Caco-2 (cell line): Measurements from ENCODE around the gene TAF11. TPM values are rescaled to one million over a fixed set of nuclear protein-coding genes. Genes with fewer than 3 reads are reported as not detected.

ENCODE experiments used
- BruUV-seq: library from RNA; stranded (reverse); fragments of 400-500 nt; replicated peaks from 2 replicates; lab custom pipeline; 2021; lab: Mats Ljungman, UMichigan
- CTCF ChIA-PET: fragments of 300-600 bp; sonication (Branson Sonifier 250); formaldehyde crosslinking; loops from one replicate; lab custom pipeline; 2022; ENCODE audit warnings: antibody characterized with exemption; lab: Charles Lee
- POLR2A ChIA-PET: fragments of 300-600 bp; sonication (Branson Sonifier 250); formaldehyde crosslinking; loops from one replicate; lab custom pipeline; 2022; ENCODE audit warnings: antibody characterized with exemption; lab: Charles Lee
- DNase-seq, 2 experiments: peaks; one replicate each; pipeline versions ENCODE4 v3.0.0 to v3.0.0-alpha.2; 2020 to 2022
- H3K27me3 ChIP-seq: replicated peaks from 2 replicates; pipeline ENCODE4 v1.6.0; 2011; ENCODE audit warnings: low read length; ENCODE audit not compliant: control insufficient read depth, insufficient read depth
- H3K36me3 ChIP-seq: 2 replicates; pipeline ENCODE4 v1.5.1; 2011; ENCODE audit warnings: low read length; ENCODE audit not compliant: control insufficient read depth, insufficient read depth
- H3K4me1 ChIP-seq: fragments of 250-450 bp; sonication (Bioruptor Pico); 2 replicates; pipeline ENCODE4 v1.5.1; 2020; ENCODE audit warnings: mild to moderate bottlenecking
- H3K4me3 ChIP-seq: 2 replicates; pipeline ENCODE4 v1.5.1; 2011; ENCODE audit warnings: low read depth, mild to moderate bottlenecking, control low read depth, low read length
- H3K9me3 ChIP-seq: fragments of 250-450 bp; sonication (Bioruptor Pico); 2 replicates; pipeline ENCODE4 v1.5.1; 2020; ENCODE audit warnings: mild to moderate bottlenecking, moderate library complexity
- H3K27ac Mint-ChIP-seq: one replicate; pipeline ENCODE4 v1.8.0; 2022; ENCODE audit warnings: mixed read lengths; ENCODE audit not compliant: unreplicated experiment
- H3K27me3 Mint-ChIP-seq: one replicate; pipeline ENCODE4 v1.8.0; 2022; ENCODE audit warnings: mixed read lengths; ENCODE audit not compliant: insufficient read depth, unreplicated experiment
- H3K36me3 Mint-ChIP-seq: one replicate; pipeline ENCODE4 v1.8.0; 2022; ENCODE audit warnings: mild to moderate bottlenecking, mixed read lengths; ENCODE audit not compliant: insufficient read depth, unreplicated experiment
- H3K4me1 Mint-ChIP-seq: one replicate; pipeline ENCODE4 v1.8.0; 2022; ENCODE audit warnings: low read depth, mixed read lengths; ENCODE audit not compliant: unreplicated experiment
- H3K4me3 Mint-ChIP-seq: one replicate; pipeline ENCODE4 v1.8.0; 2022; ENCODE audit warnings: mild to moderate bottlenecking, moderate library complexity, mixed read lengths; ENCODE audit not compliant: unreplicated experiment
- H3K9me3 Mint-ChIP-seq: one replicate; pipeline ENCODE4 v1.8.0; 2022; ENCODE audit warnings: mixed read lengths; ENCODE audit not compliant: unreplicated experiment
- intact Hi-C: fragments of 100-400 bp; cut with micrococcal nuclease; formaldehyde crosslinking; loops from one replicate; pipeline ENCODE4 v1.10.0; 2022; ENCODE audit not compliant: unreplicated experiment
- total RNA-seq: library from RNA; stranded (reverse); gene quantifications from 2 replicates; pipeline ENCODE4 v1.2.3, GENCODE V29; 2022
- TF ChIP-seq, protein P1 (sequence below), 2 experiments: fragments of 200-600 bp in 1 of 2; IDR thresholded peaks; 1 replicate in 1 of 2; 2 replicates in 1 of 2; pipeline versions ENCODE4 v1.5.1 to v1.8.0; 2011 to 2022; ENCODE audit warnings: antibody characterized with exemption in 1 of 2, control low read depth in 1 of 2, inconsistent platforms in 1 of 2, low read depth in 1 of 2, low read length in 1 of 2, mild to moderate bottlenecking in 1 of 2, moderate library complexity in 1 of 2; ENCODE audit not compliant: insufficient read depth in 1 of 2, severe bottlenecking in 1 of 2, unreplicated experiment in 1 of 2

Gene TAF11
- total RNA-seq, 1 experiment from 2014 or later = 28.3 TPM

DNA sequence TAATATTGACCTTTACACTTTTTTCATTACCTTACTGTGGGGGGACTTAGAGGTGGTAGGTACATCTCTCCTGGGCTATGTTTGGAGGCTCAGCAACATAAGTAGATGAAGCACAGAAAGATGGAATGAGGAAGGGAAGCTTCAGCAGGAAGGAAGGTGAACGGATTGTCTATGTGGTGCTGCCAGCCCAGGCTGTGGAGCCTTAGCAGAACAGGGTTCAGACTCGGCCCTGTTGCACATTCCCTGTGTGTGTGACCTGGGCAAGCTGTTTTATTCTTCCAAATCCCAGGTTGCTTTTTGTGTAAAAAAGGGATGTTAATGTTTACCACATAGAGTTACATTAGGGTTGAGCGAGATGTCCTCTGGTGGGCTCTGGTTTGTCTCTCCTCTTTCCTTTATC lies 42.4 kb upstream of the TAF11 start:
- Histone ChIP-seq H3K36me3 (no peaks in the 10 kb centered on the region), H3K9me3 (no peaks in the 10 kb centered on the region), H3K4me1 (no peaks in the 10 kb centered on the region; the same call in 1 of the 2 replicates), H3K27me3 (no peaks in the 10 kb centered on the region), H3K4me3 (no peak overlapping the region)
- H3K4me1 Mint-ChIP-seq = peaks cover 9% of the 10 kb centered on the region
- no peaks in the 10 kb centered on the region for H3K9me3 Mint-ChIP-seq
- intact Hi-C loops = no loop called here
- ChIA-PET POLR2A (no interaction called here), CTCF (no interaction called here)
- no peaks in the 10 kb centered on the region for H3K27me3 Mint-ChIP-seq
- no TSS peak for BruUV-seq
- no peak overlapping the region for H3K4me3 Mint-ChIP-seq
- H3K36me3 Mint-ChIP-seq = peaks cover 3% of the 10 kb centered on the region
- no peak overlapping the region for H3K27ac Mint-ChIP-seq
- TF ChIP-seq, protein P1, sequence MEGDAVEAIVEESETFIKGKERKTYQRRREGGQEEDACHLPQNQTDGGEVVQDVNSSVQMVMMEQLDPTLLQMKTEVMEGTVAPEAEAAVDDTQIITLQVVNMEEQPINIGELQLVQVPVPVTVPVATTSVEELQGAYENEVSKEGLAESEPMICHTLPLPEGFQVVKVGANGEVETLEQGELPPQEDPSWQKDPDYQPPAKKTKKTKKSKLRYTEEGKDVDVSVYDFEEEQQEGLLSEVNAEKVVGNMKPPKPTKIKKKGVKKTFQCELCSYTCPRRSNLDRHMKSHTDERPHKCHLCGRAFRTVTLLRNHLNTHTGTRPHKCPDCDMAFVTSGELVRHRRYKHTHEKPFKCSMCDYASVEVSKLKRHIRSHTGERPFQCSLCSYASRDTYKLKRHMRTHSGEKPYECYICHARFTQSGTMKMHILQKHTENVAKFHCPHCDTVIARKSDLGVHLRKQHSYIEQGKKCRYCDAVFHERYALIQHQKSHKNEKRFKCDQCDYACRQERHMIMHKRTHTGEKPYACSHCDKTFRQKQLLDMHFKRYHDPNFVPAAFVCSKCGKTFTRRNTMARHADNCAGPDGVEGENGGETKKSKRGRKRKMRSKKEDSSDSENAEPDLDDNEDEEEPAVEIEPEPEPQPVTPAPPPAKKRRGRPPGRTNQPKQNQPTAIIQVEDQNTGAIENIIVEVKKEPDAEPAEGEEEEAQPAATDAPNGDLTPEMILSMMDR (IDR thresholded peaks at IDR 0.05; ENCODE audit: insufficient read depth in 1 of 2, low read depth in 1 of 2, low read length in 1 of 2, severe bottlenecking in 1 of 2, unreplicated experiment in 1 of 2) = no peak
- no peak for DNase-seq

DNA sequence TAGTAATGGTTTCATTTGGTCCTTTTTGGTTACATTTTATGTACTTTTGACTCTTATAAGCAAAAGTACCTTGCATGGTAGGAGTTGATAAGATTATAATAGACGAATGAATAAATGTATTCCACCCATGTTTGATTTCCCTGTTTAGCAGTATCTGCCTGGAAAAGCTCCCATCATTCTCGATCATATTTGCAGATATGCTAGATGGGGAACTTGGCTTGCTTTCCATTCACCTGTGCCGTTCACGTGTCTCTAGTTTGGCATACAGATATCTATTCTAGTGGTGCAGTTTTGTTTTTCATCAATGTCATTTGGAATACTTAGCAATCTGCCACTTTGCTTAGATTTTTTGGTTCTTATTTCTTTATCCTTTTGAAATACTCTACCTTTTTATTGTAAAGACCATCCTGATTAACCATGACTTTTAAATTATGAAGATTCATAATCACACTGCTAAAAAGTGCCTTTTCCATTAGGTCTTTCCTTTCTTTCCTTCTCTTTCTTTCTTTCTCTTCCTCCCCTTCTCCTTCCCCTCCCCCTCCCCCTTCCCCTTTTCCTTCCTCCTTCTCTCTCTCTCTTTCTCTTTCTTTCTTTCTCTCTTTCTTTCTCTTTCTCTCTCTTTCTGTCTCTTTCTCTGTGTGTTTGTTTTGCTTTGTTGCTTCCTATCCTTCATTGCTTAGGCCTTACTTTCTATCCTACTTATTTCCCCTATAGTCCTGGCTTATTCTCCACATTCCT lies 41.6 kb upstream of the TAF11 start:
- Mint-ChIP-seq H3K4me3 (no peak overlapping the region), H3K9me3 (no peaks in the 10 kb centered on the region), H3K27me3 (no peaks in the 10 kb centered on the region), H3K4me1 (peaks cover 13% of the 10 kb centered on the region), H3K27ac (peak overlapping the region; percentile 7), H3K36me3 (peaks cover 5% of the 10 kb centered on the region)
- Histone ChIP-seq H3K9me3 (no peaks in the 10 kb centered on the region), H3K4me1 (no peaks in the 10 kb centered on the region; the same call in 1 of the 2 replicates), H3K36me3 (no peaks in the 10 kb centered on the region), H3K4me3 (no peak overlapping the region), H3K27me3 (no peaks in the 10 kb centered on the region)
- intact Hi-C loops = no loop called here
- CTCF ChIA-PET = no interaction called here
- BruUV-seq = no TSS peak
- POLR2A ChIA-PET = no interaction called here
- TF ChIP-seq, protein P1 (IDR thresholded peaks at IDR 0.05; ENCODE audit: insufficient read depth in 1 of 2, low read depth in 1 of 2, low read length in 1 of 2, severe bottlenecking in 1 of 2, unreplicated experiment in 1 of 2) = no peak
- no peak for DNase-seq

DNA sequence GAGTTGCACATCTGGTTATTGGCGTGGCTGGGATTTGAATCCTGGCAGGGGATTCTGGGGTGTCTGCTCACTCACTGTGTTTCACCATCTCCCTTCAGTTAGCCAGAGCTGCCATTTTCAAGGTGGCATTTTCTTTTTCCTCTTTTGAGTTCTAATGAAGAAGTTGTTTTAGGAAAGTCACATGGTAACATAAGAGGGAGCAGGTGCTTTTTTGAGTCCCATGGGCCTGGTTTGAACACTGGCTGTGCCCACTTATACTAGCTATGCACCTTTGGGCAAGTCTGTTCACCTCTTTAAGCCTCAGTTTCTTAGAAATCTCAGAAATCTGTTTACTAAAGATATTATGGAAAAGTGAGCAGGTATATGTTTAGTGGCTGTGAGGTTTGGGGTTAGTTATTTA lies 40.9 kb upstream of the TAF11 start:
- no peak for DNase-seq
- H3K4me3 ChIP-seq = no peak overlapping the region
- H3K36me3 ChIP-seq = no peaks in the 10 kb centered on the region
- no peak overlapping the region for H3K4me3 Mint-ChIP-seq
- no peaks in the 10 kb centered on the region for H3K9me3 ChIP-seq
- TF ChIP-seq, protein P1 (IDR thresholded peaks at IDR 0.05; ENCODE audit: insufficient read depth in 1 of 2, low read depth in 1 of 2, low read length in 1 of 2, severe bottlenecking in 1 of 2, unreplicated experiment in 1 of 2) = no peak
- H3K4me1 ChIP-seq = no peaks in the 10 kb centered on the region; the same call in 1 of the 2 replicates
- no peaks in the 10 kb centered on the region for H3K9me3 Mint-ChIP-seq
- intact Hi-C loops = no loop called here
- H3K27me3 ChIP-seq = no peaks in the 10 kb centered on the region
- H3K27ac Mint-ChIP-seq = no peak overlapping the region
- no TSS peak for BruUV-seq
- POLR2A ChIA-PET = no interaction called here
- H3K36me3 Mint-ChIP-seq = peaks cover 5% of the 10 kb centered on the region
- CTCF ChIA-PET = no interaction called here
- no peaks in the 10 kb centered on the region for H3K27me3 Mint-ChIP-seq
- peaks cover 13% of the 10 kb centered on the region for H3K4me1 Mint-ChIP-seq
